Ishikawa (cell line): ENCODE measurements around the gene ABL1.

Experiments
- CEBPB ChIP-seq: IDR thresholded peaks from 2 replicates; pipeline ENCODE4 v1.6.1; 2012
- EGR1 ChIP-seq: IDR thresholded peaks from 2 replicates; pipeline ENCODE4 v1.6.1; 2012
- FOXM1 ChIP-seq: IDR thresholded peaks from 2 replicates; pipeline ENCODE4 v1.6.1; 2012; ENCODE audit warnings: low read depth, borderline replicate concordance
- MAX ChIP-seq: IDR thresholded peaks from 2 replicates; pipeline ENCODE4 v1.6.1; 2012
- REST ChIP-seq: IDR thresholded peaks from 2 replicates; pipeline ENCODE4 v1.6.1; 2012; ENCODE audit warnings: low read depth, mild to moderate bottlenecking
- TAF1 ChIP-seq: IDR thresholded peaks from 2 replicates; pipeline ENCODE4 v1.6.1; 2012; ENCODE audit warnings: low read depth, mild to moderate bottlenecking
- TCF12 ChIP-seq: IDR thresholded peaks from 2 replicates; pipeline ENCODE4 v1.6.1; 2012; ENCODE audit warnings: low read depth
- YY1 ChIP-seq: IDR thresholded peaks from 2 replicates; pipeline ENCODE4 v1.6.1; 2012; ENCODE audit warnings: low read depth
- ZBTB7A ChIP-seq: IDR thresholded peaks from 2 replicates; pipeline ENCODE4 v1.6.1; 2012; ENCODE audit warnings: low read depth

- TF ChIP-seq CEBPB (no peak), ZBTB7A (no peak), EGR1 (no peak), REST (no peak), TCF12 (no peak), FOXM1 (no peak), TAF1 (no peak), MAX (no peak), YY1 (no peak)
Observed at GRCh38 chr9:130858739-130859705, 24.0 kb downstream of the ABL1 start.
